Ovary (tissue), 9 donors: ENCODE measurements around the gene RGS1. TPM values are rescaled to one million over a fixed set of nuclear protein-coding genes. Genes with fewer than 3 reads are reported as not detected.

ENCODE experiments used
- DNase-seq, 5 donors: peaks; one replicate each; pipeline ENCODE4 v3.0.0-alpha.2; 2019 to 2020
- H3K27ac ChIP-seq, 2 donors: fragments of 200-600 bp; one replicate each; pipeline versions ENCODE4 v1.5.1 to v1.8.0; 2019 to 2022
- H3K27me3 ChIP-seq: fragments of 200-600 bp; one replicate; pipeline ENCODE4 v1.8.0; 2022
- H3K36me3 ChIP-seq: fragments of 200-600 bp; sonication (generic); one replicate; pipeline ENCODE4 v1.5.1; 2019
- H3K4me1 ChIP-seq: one replicate; pipeline ENCODE4 v1.8.1; 2013; ENCODE audit warnings: mild to moderate bottlenecking, moderate library complexity; ENCODE audit not compliant: insufficient read depth
- H3K4me3 ChIP-seq: fragments of 200-600 bp; sonication (generic); one replicate; pipeline ENCODE4 v1.5.1; 2017
- H3K9me3 ChIP-seq, 2 donors: fragments of 200-600 bp in 1 of 2; sonication (generic) in 1 of 2; one replicate each; pipeline versions ENCODE4 v1.5.1 to v1.8.1; 2013 to 2019; ENCODE audit warnings: mild to moderate bottlenecking in 1 of 2, moderate library complexity in 1 of 2
- EP300 ChIP-seq: sonication (generic); formaldehyde crosslinking; IDR thresholded peaks from one replicate; pipeline ENCODE4 v1.6.1; 2017; ENCODE audit warnings: antibody characterized with exemption
- POLR2A ChIP-seq: fragments of 450-650 bp; IDR thresholded peaks from one replicate; pipeline ENCODE4 v1.6.1; 2017; ENCODE audit warnings: antibody characterized with exemption, mild to moderate bottlenecking, moderate library complexity
- WGBS, 3 donors: extraction: QIAGEN DNeasy Blood & Tissue Kit in 1 of 3; methylation state at CpG; one replicate each; pipeline versions ENCODE4 v1.1.5 to v1.1.7; 2013 to 2017; 5-methylcytosine and 5-hydroxymethylcytosine counted together
- intact Hi-C, 4 donors: fragments of 100-400 bp; cut with DNase I; formaldehyde crosslinking; loops; one replicate each; pipeline versions ENCODE4 v1.11.0 to v1.15.1; 2022 to 2023
- polyA plus RNA-seq, 2 donors: library from polyadenylated mRNA; stranded (reverse); fragments of 200-250 nt in 1 of 2; fragments of 350-450 nt in 1 of 2; fragmentation: Illumina TruSeq in 1 of 2; extraction: RNeasy Lipid Tissue Mini Kit (QIAGEN cat#74804) in 1 of 2; gene quantifications; one replicate each; pipeline ENCODE4 v1.2.3, GENCODE V29; 2013 to 2014
- total RNA-seq, 7 donors: library from RNA; depleted of rRNA in 2 of 7; stranded (reverse); fragments of >200 nt in 2 of 7; fragmentation: NEBNext Ultra II Directional in 3 of 7; extraction: Animal tissue kit (Norgen Biotek cat#: 25700) in 3 of 7; gene quantifications; one replicate each; pipeline versions ENCODE4 v1.1.0 to v1.2.4, GENCODE V29; 2016 to 2023
- TF ChIP-seq, protein P1 (sequence below), 3 donors: fragments of 450-650 bp in 2 of 3; fragments of 200-600 bp in 1 of 3; IDR thresholded peaks; one replicate each; pipeline versions ENCODE4 v1.5.1 to v1.8.0; 2016 to 2022; ENCODE audit warnings: antibody characterized with exemption in 3 of 3, mild to moderate bottlenecking in 1 of 3
- donor health status: DM: no; HTN: no; CAD: no; lungs with moderate emphysema.
- donor health status: DM: no; HTN: no; CAD: no.
- donor health status: Bipolar disorder and iron deficiency.
- donor health status: DM: yes; HTN: yes; CAD: no.
- donor health status: DM: no; HTN: no; CAD: no.
- donor health status: DM: yes; HTN: yes; CAD: no.

Gene RGS1
- total and polyA plus RNA-seq, 9 donors = 7.5 to 129 (median 17.0) TPM

DNA sequence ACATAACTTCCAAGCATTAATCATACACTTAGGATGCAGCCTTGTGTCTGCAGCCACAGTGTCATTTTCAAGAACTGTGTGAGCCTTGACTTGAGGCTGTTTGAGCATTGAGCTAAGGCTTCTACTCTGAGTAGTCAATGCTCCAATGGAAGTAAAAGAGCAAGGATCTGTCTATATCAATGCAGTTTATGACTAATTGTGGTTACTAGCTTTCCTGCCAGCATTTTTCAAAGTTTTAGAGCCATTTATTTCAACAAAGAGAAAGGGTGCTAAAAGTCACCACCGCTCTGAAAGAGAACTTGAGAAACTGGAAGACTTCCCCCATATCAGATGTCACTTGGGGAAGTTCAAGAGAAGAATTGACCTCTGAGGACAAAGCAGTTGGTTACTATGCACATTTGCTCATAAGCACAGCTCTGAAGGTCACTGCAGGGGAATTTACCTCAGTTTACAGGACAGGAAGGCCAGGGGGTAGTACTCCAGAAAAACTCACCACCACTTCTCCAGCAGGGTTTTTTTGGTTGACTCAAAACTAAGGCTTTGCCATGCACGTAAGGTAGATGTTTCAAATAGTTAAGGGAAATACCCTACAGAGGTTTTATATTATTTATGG is 24.5 kb upstream of the RGS1 start:
- WGBS, 3 donors = 72 to 85% (median 78%) methylated on average over 2 of the region's 2 CpGs
- TF ChIP-seq EP300 (no peak), POLR2A (no peak)
- TF ChIP-seq, protein P1, sequence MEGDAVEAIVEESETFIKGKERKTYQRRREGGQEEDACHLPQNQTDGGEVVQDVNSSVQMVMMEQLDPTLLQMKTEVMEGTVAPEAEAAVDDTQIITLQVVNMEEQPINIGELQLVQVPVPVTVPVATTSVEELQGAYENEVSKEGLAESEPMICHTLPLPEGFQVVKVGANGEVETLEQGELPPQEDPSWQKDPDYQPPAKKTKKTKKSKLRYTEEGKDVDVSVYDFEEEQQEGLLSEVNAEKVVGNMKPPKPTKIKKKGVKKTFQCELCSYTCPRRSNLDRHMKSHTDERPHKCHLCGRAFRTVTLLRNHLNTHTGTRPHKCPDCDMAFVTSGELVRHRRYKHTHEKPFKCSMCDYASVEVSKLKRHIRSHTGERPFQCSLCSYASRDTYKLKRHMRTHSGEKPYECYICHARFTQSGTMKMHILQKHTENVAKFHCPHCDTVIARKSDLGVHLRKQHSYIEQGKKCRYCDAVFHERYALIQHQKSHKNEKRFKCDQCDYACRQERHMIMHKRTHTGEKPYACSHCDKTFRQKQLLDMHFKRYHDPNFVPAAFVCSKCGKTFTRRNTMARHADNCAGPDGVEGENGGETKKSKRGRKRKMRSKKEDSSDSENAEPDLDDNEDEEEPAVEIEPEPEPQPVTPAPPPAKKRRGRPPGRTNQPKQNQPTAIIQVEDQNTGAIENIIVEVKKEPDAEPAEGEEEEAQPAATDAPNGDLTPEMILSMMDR (IDR thresholded peaks at IDR 0.05) = no peak
- H3K36me3 ChIP-seq = no peaks in the 10 kb centered on the region
- H3K27me3 ChIP-seq = no peaks in the 10 kb centered on the region
- no peak for DNase-seq
- no peak overlapping the region for H3K27ac ChIP-seq
- intact Hi-C loops = no loop called here
- no peak overlapping the region for H3K4me3 ChIP-seq
- H3K9me3 ChIP-seq = no peaks in the 10 kb centered on the region
- no peaks in the 10 kb centered on the region for H3K4me1 ChIP-seq

DNA sequence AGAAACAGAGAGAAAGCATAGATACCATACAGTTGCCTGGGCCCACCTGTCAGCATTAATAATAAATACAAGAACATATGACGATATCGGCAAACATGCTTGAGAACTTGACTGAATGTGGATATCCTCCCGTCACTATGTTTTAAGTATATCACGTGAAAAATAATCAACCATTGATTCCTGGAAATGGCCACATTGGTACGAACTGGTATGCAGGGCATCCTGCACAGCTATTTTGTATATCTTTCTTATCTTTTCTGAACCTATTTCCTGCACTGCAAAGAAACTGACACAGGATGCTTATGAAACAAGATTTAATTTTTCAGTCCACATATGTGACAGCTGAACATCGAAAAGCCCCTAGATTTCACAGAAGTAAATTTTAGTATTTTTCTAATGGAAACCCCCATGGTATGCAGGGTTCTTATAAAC is 22.8 kb upstream of the RGS1 start:
- WGBS, 3 donors = 87 to 88% (median 87%) methylated on average over 6 of the region's 6 CpGs
- no peaks in the 10 kb centered on the region for H3K36me3 ChIP-seq
- H3K4me3 ChIP-seq = no peak overlapping the region
- no peaks in the 10 kb centered on the region for H3K27me3 ChIP-seq
- intact Hi-C loops = no loop called here
- TF ChIP-seq, protein P1 (IDR thresholded peaks at IDR 0.05) = no peak
- TF ChIP-seq POLR2A (no peak), EP300 (no peak)
- H3K4me1 ChIP-seq = no peaks in the 10 kb centered on the region
- DNase-seq = no peak
- H3K27ac ChIP-seq = no peak overlapping the region
- H3K9me3 ChIP-seq = no peaks in the 10 kb centered on the region

DNA sequence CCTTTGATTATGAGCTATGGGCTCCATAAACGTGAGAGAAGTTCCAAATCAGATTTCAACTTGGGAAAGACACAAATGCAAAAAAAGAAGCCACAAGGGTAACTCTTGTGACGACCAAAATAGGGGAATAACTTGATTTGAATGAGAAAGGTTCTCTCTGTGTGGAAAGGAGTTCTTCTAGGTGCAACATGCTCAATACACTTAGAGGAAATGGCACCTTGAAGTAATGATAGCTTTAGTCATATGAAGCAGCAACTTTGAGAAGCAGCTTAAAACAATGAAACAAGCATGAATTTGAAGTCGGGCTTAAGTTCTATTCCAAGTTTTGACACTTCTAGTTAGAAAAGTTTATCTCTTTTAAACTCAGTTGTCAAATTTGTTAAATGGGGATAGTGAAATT is 21.8 kb upstream of the RGS1 start:
- Histone ChIP-seq H3K36me3 (no peaks in the 10 kb centered on the region), H3K27ac (no peak overlapping the region), H3K4me3 (no peak overlapping the region), H3K27me3 (no peaks in the 10 kb centered on the region), H3K9me3 (no peaks in the 10 kb centered on the region), H3K4me1 (no peaks in the 10 kb centered on the region)
- no peak for TF ChIP-seq POLR2A
- TF ChIP-seq EP300 = no peak
- TF ChIP-seq, protein P1 (IDR thresholded peaks at IDR 0.05) = no peak
- WGBS, 3 donors = 86% methylated on average over 3 of the region's 3 CpGs
- intact Hi-C loops = no loop called here
- DNase-seq = no peak

DNA sequence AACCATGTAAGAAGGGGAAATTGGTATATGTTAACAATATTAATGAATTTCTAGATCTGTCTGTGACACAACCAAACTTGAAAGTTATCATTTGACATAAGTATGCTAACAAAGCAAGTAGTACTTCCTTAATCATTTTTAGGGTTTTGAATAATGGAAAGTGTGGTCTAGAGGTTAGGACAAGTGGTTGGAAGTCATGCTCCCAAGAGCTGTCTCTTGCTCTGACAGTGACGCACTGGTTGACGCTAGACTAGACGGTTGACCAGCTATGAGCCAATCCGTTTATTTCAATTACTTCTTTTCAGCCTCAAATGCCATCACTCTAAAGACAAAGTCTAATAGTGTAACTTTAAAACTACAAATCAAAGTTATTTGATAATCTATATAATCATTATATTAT is 20.7 kb upstream of the RGS1 start:
- H3K4me1 ChIP-seq = no peaks in the 10 kb centered on the region
- no peaks in the 10 kb centered on the region for H3K27me3 ChIP-seq
- H3K9me3 ChIP-seq = no peaks in the 10 kb centered on the region
- H3K36me3 ChIP-seq = no peaks in the 10 kb centered on the region
- no peak overlapping the region for H3K4me3 ChIP-seq
- no peak overlapping the region for H3K27ac ChIP-seq
- 93 to 96% (median 94%) methylated on average over 4 of the region's 4 CpGs for WGBS, 3 donors
- intact Hi-C loops = no loop called here
- DNase-seq = no peak
- no peak for TF ChIP-seq EP300
- TF ChIP-seq POLR2A = no peak
- TF ChIP-seq, protein P1 (IDR thresholded peaks at IDR 0.05) = no peak
